Transverse colon (tissue), 4 donors: ENCODE measurements around the gene SLAMF8. TPM values are rescaled to one million over a fixed set of nuclear protein-coding genes. Genes with fewer than 3 reads are reported as not detected.

Source experiments
- DNase-seq: peaks from one replicate; pipeline ENCODE4 v3.0.0-alpha.2; 2019
- H3K27ac ChIP-seq, 4 donors: fragments of 200-600 bp; sonication (generic); 2 replicates each; pipeline ENCODE4 v1.5.1; 2016 to 2018; ENCODE audit warnings: inconsistent platforms in 4 of 4
- H3K27me3 ChIP-seq: fragments of 200-600 bp; sonication (generic); 2 replicates; pipeline ENCODE4 v1.5.1; 2017; ENCODE audit warnings: inconsistent platforms
- H3K36me3 ChIP-seq, 4 donors: fragments of 200-600 bp; sonication (generic); 2 replicates each; pipeline ENCODE4 v1.5.1; 2017 to 2019; ENCODE audit warnings: inconsistent platforms in 4 of 4
- H3K4me1 ChIP-seq, 4 donors: fragments of 200-600 bp; sonication (generic); 2 replicates each; pipeline ENCODE4 v1.5.1; 2017 to 2020; ENCODE audit warnings: inconsistent platforms in 4 of 4
- H3K4me3 ChIP-seq, 4 donors: fragments of 200-600 bp; sonication (generic); 1 replicate in 1 of 4; 2 replicates in 3 of 4; pipeline versions ENCODE4 v1.5.1 to v1.6.1; 2017 to 2019; ENCODE audit warnings: inconsistent platforms in 4 of 4
- H3K9me3 ChIP-seq, 2 donors: fragments of 200-600 bp; sonication (generic); 2 replicates each; pipeline ENCODE4 v1.5.1; 2017 to 2019; ENCODE audit warnings: inconsistent platforms in 2 of 2
- CTCF ChIP-seq, 5 experiments: fragments of 200-600 bp in 3 of 5; fragments of 450-650 bp in 2 of 5; sonication (generic) in 3 of 5; IDR thresholded peaks; 1 replicate in 2 of 5; 2 replicates in 3 of 5; pipeline ENCODE4 v1.5.1; 2016 to 2017; ENCODE audit warnings: antibody characterized with exemption in 5 of 5, inconsistent platforms in 3 of 5, mild to moderate bottlenecking in 2 of 5, moderate library complexity in 1 of 5
- EP300 ChIP-seq: sonication (generic); formaldehyde crosslinking; IDR thresholded peaks from one replicate; pipeline ENCODE4 v1.6.1; 2017; ENCODE audit warnings: antibody characterized with exemption, low read depth
- POLR2A ChIP-seq: fragments of 450-650 bp; IDR thresholded peaks from one replicate; pipeline ENCODE4 v1.6.1; 2016; ENCODE audit warnings: antibody characterized with exemption, mild to moderate bottlenecking, moderate library complexity
- POLR2AphosphoS5 ChIP-seq, 3 donors: sonication (generic); formaldehyde crosslinking; IDR thresholded peaks; one replicate each; pipeline ENCODE4 v1.6.1; 2016; ENCODE audit warnings: antibody characterized with exemption in 3 of 3
- WGBS, 2 donors: methylation state at CpG; one replicate each; pipeline ENCODE4 v1.1.5; 2018; ENCODE audit warnings: low coverage in 1 of 2; 5-methylcytosine and 5-hydroxymethylcytosine counted together
- in situ Hi-C, 4 donors: fragments of 200-750 bp; cut with MboI; loops; one replicate each; pipeline versions ENCODE4 v1.15.0 to v1.15.1; 2017; ENCODE audit warnings: low sequenced_read_pairs in 3 of 4, low pct_ligation_motif_present in 1 of 4, low pct_unique_long_range_greater_than_20kb in 1 of 4
- intact Hi-C: fragments of 100-400 bp; cut with DNase I; formaldehyde crosslinking; loops from one replicate; pipeline ENCODE4 v1.15.1; 2023; ENCODE audit warnings: low total_unique reads
- total RNA-seq, 4 donors: library from RNA; depleted of rRNA; stranded (reverse); fragments of >200 nt; gene quantifications; one replicate each; pipeline ENCODE4 v1.1.0, GENCODE V29; 2016

SLAMF8 gene
- total RNA-seq, 4 donors from 2014 or later, result 0.37 to 7.1 (median 2.3) TPM

GRCh38 chr1:159803956-159804689, 22.6 kb upstream of the SLAMF8 start:
- Histone ChIP-seq H3K4me3 (no peak overlapping the region), H3K27ac (no peak overlapping the region), H3K9me3 (no peaks in the 10 kb centered on the region), H3K27me3 (no peaks in the 10 kb centered on the region), H3K4me1 (no peaks in the 10 kb centered on the region), H3K36me3 (no peaks in the 10 kb centered on the region)
- intact Hi-C loops, result no loop called here
- 78 to 80% methylated on average over 4 to 7 of the region's 7 CpGs for WGBS, 2 donors
- DNase-seq, result no peak
- in situ Hi-C loops, result no loop called here
- TF ChIP-seq POLR2A (no peak), CTCF (IDR thresholded peaks at IDR 0.05) (no peak), EP300 (no peak), POLR2AphosphoS5 (IDR thresholded peaks at IDR 0.05) (no peak)

- in situ Hi-C loops (no loop called here), intact Hi-C loops (no loop called here)
- Histone ChIP-seq H3K4me3 (no peak overlapping the region), H3K9me3 (no peaks in the 10 kb centered on the region), H3K27ac (no peak overlapping the region), H3K36me3 (no peaks in the 10 kb centered on the region), H3K4me1 (no peaks in the 10 kb centered on the region), H3K27me3 (no peaks in the 10 kb centered on the region)
- no peak for DNase-seq
- TF ChIP-seq POLR2AphosphoS5 (IDR thresholded peaks at IDR 0.05), result no peak
- TF ChIP-seq POLR2A, result no peak
- WGBS, 2 donors, result 75 to 88% methylated on average over 2 of the region's 2 CpGs
Measured at GRCh38 chr1:159804924-159805323, 21.7 kb upstream of the SLAMF8 start.

GRCh38 chr1:159815926-159816325, 10.7 kb upstream of the SLAMF8 start:
- Histone ChIP-seq H3K4me1 (peaks cover 0 to 5% (median 2%) of the 10 kb centered on the region in 4 donors), H3K9me3 (no peaks in the 10 kb centered on the region), H3K27me3 (no peaks in the 10 kb centered on the region), H3K4me3 (no peak overlapping the region), H3K36me3 (no peaks in the 10 kb centered on the region), H3K27ac (no peak overlapping the region)
- WGBS, 2 donors, result 74 to 96% methylated on average over 6 to 8 of the region's 8 CpGs
- no peak for DNase-seq
- intact Hi-C loops, result no loop called here
- TF ChIP-seq EP300, result no peak
- in situ Hi-C loops, result no loop called here

- in situ Hi-C loops, result no loop called here
- TF ChIP-seq POLR2A, result no peak
- no peak for TF ChIP-seq POLR2AphosphoS5 (IDR thresholded peaks at IDR 0.05)
- no peak for TF ChIP-seq CTCF (IDR thresholded peaks at IDR 0.05)
- TF ChIP-seq EP300, result no peak
- peaks cover 0 to 5% (median 2%) of the 10 kb centered on the region in 4 donors for H3K4me1 ChIP-seq
- no peaks in the 10 kb centered on the region for H3K36me3 ChIP-seq
- H3K27me3 ChIP-seq, result no peaks in the 10 kb centered on the region
- no peak for DNase-seq
- peak overlapping the region in 2 of 4 donors; percentile 41 to 48 for H3K27ac ChIP-seq
- intact Hi-C loops, result no loop called here
- 63 to 72% methylated on average over 9 to 11 of the region's 11 CpGs for WGBS, 2 donors
- H3K4me3 ChIP-seq, result no peak overlapping the region
- H3K9me3 ChIP-seq, result no peaks in the 10 kb centered on the region
Measured at GRCh38 chr1:159817276-159818041, 9.2 kb upstream of the SLAMF8 start.

GRCh38 chr1:159821171-159821867, 5.4 kb upstream of the SLAMF8 start:
- 80 to 89% methylated on average over 3 to 9 of the region's 9 CpGs for WGBS, 2 donors
- DNase-seq, result no peak
- in situ Hi-C loops (no loop called here), intact Hi-C loops (no loop called here)
- TF ChIP-seq POLR2AphosphoS5 (IDR thresholded peaks at IDR 0.05), result no peak
- no peak for TF ChIP-seq CTCF (IDR thresholded peaks at IDR 0.05)
- TF ChIP-seq POLR2A, result no peak
- TF ChIP-seq EP300, result no peak
- no peak overlapping the region for H3K4me3 ChIP-seq
- H3K27me3 ChIP-seq, result no peaks in the 10 kb centered on the region
- no peaks in the 10 kb centered on the region for H3K36me3 ChIP-seq
- no peak overlapping the region for H3K27ac ChIP-seq
- H3K4me1 ChIP-seq, result peaks cover 0 to 8% (median 4%) of the 10 kb centered on the region in 4 donors
- no peaks in the 10 kb centered on the region for H3K9me3 ChIP-seq
